ENCODE results near the gene CAMKK1. TPM values are rescaled to one million over a fixed set of nuclear protein-coding genes. Genes with fewer than 3 reads are reported as not detected.
A peak's percentile ranks its signal among the peaks of the same experiment; 100 is the strongest.

Gene CAMKK1
- total RNA-seq, 1 experiment from 2014 or later, result 6.2 TPM

GRCh38 chr17:3918372-3919122, 25.7 kb upstream of the CAMKK1 start:
- no peak for DNase-seq (ENCODE audit: low spot score)

GRCh38 chr17:3917391-3917931, 24.6 kb upstream of the CAMKK1 start:
- DNase-seq (ENCODE audit: low spot score), result no peak

DNA sequence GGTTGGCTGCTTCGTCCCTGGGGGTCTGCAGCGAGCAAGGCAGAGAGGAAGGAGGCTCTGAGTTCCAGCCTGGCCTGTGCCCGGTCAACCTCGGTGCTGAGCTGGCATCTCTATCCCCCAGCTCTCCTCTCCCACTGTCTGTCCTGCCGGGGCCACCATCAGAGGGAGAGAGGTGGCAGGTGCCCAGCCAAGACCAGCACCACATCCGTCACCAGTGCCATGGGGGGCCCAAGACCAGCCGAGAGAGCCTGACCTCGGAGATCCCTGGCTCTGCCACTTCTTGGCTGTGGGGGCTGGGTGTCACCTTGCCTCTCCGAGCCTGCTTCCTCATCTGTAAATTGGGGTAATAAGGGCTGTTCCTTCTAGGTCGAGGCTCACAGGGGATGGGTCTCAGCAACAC, 24.0 kb upstream of the CAMKK1 start:
- DNase-seq (ENCODE audit: low spot score), result no peak

DNA sequence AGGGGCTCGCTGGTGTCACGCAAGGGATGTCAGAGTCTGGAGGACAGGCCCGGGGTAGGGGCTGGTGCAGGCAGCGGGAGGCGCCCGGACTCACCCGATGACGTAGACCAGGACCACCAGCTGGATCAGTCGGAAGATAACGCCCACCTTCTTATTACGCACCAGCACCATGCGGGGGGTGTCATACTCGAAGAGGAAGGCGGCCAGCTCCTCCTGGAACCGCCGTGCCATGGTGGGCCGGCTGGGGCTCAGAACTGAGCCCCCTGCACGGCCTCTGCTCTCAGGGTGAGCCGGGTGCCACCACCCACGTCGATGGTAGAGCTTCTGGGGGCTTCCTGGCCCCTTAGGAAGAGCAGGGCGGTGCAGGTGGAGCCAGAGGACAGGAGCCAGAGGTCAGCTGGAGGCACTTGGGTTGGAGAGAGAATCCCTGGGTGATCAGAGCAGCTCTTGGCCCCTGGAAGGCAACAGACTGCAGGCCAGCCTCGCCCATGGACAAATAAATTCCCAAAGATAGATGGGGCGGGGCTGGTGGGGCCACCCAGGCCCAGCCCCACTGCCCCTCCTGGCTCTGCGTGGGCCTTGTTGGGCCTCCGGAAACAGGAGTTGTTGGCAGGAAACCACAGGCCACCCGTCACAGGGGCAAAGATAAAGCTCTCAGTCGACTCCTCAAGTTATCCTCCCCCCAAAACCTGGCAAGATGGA, 23.3 kb upstream of the CAMKK1 start, which contains the start of gene P2RX1:
Gene P2RX1, minus strand, starts transcription at position 471 of the 702 bp plus-strand sequence. Its CDS starts 240 bp downstream, at position 231.
- DNase-seq (ENCODE audit: low spot score), result no peak

DNA sequence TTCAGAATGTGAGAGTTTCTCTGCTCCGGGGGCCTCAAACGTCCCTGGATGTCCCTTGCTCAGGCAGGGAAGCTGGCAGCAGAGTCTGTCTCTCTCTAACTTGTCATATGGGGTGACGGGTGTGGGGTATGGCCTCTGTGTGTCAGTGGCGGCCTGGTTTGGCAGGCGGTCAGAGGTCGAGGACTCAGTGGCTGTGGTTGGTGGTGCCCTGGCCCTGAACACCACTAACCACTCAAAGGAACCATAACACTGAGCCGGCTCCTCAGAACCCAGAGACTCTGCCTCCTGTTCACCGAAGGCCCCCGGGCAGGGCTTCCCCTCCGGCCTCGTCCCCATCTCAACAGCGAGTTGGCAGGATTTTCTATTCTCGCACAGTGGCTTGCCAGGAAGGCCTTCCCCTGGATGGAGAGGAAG, 22.7 kb upstream of the CAMKK1 start:
- DNase-seq (ENCODE audit: low spot score), result no peak

DNA sequence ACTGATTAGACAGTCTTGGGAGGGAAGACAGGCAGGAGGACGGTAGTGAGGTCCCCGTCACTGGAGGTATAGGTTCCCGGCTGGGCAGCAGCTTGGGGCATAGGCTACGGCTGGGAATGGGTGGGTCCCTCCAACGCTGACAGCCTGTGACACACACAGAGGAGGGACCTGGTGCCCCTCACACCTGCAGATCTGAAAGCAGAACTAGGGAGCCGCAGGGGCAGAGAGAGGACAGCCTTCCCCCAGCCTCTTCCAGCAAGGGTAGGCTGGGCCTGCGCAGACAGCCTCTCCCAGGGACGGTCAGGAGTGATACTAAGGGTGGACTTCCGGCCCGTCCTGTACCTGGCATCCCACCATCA, 21.4 kb upstream of the CAMKK1 start:
- DNase-seq (ENCODE audit: low spot score), result no peak

GRCh38 chr17:3913531-3914311, 20.9 kb upstream of the CAMKK1 start:
- DNase-seq (ENCODE audit: low spot score), result peak; percentile 69

- no peak for DNase-seq (ENCODE audit: low spot score)
Measured at GRCh38 chr17:3912827-3913226, 20.0 kb upstream of the CAMKK1 start.

DNA sequence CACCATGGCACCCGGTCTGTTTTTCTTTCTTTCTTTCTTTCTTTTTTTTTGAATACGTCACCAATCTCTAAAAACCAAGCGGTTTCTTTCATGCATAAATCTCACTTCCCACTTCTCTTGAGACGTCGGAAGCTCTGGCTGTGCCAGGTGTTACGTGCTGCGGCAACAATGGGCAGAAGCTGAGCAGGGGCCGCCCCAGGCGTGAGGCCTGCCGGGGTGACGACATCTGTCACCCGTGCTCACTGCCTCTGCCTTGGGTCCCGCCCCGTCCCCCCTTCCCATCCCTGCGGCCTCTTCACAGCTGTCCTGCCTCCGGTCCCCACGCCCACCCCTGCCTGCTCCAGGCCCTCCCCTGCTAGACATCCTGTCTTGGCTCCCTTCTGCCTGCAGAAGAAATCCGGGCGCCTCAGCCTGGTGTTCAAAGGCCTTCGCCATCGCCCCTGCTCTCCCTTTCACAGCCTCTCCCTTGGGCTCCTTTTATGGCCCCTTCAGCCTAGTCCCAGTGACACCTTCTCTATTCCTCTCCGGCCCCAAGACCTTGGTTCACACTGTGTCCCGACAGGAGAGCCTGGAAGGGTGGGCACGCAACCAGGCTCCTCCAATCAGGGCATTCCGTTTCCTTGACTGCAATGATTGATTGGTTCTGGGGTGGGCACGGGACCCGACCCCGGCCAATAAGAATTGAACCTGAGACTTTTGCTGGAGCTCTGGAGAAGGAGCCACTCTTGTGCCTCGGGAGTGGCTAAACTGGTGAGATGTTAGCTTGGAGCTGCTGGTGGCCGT, 18.6 kb upstream of the CAMKK1 start:
- no peak for DNase-seq (ENCODE audit: low spot score)

- DNase-seq (ENCODE audit: low spot score), result no peak
Measured at GRCh38 chr17:3910420-3911270, 17.8 kb upstream of the CAMKK1 start.

DNA sequence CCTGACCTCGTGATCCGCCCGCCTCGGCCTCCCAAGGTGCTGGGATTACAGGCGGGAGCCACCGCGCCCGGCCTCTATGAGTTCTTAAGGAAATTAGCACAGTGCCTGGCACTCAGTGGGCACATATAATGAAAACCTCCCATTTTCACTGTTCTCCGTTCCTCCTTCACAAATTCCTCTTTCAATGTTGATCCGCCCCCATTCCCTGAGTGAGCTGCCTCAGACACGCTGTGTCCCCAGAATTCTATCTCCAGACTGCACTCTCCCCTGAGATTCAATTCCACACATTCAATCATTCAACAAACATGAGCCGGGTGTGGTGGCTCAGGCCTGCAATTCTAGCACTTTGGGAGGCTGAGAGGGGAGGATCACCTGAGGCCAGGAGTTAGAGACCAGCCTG, 16.4 kb upstream of the CAMKK1 start:
- DNase-seq (ENCODE audit: low spot score), result no peak

DNA sequence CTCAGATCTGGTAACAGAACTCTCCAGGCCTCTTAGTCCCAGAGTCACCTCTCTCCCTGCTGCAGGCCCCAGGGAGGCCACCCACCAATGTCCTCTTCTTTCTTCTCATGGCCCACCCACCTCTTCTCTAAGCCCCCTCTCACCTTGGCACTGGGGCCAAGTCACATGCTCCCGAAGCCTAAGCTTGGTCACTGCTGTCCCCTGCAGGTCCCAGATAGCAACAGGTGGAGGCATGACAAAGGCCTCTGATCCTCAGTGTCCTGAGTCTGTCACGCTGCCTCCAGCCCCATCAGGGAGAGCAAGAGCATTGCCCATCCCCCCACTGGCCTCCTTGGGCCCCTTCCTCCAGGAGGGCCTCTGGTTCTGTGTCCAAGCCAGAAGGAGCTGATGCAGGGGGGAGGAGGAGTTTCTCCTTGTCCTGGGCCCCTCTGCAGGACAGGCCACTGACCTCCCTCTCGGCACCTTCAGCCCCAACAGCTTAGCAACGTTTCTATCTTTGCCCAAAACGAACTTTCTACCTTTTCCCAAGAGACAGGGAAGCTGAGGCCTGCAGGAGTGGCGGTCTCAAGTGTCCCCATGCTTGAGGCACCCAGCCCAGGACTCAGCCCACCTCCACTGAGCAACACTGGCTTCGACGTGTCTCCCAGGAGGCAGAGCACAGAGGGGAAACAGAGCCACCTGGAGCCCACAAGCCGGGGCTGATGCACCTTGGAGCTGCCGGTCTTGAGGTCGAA, 14.8 kb upstream of the CAMKK1 start:
- DNase-seq (ENCODE audit: low spot score), result peak; percentile 24

GRCh38 chr17:3906881-3907280, 14.0 kb upstream of the CAMKK1 start:
- DNase-seq (ENCODE audit: low spot score), result no peak

DNA sequence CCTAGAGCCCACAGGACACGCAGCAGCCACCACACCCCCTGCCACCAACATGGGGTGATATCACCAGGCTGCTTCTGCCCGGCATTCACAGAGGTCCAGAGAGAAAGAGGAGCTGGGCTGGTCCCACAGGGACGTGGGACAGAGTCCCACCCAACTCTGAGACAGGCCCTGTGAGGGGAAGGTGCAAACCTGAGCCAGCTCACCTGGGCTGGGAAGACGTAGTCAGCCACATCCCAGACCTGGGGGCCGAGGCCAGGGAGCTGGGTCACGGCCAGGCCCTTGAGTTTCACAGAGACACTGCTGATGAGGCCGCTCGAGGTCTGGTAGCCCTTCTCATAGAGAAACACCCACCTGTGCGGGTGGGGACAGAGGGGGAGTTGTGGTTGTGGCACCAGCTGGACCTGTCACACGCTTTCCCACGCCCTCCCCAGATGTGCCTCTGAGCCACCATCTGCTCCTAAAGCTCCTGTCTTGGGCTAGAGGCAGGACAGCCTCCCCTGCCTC, 12.2 kb upstream of the CAMKK1 start:
- no peak for DNase-seq (ENCODE audit: low spot score)

DNA sequence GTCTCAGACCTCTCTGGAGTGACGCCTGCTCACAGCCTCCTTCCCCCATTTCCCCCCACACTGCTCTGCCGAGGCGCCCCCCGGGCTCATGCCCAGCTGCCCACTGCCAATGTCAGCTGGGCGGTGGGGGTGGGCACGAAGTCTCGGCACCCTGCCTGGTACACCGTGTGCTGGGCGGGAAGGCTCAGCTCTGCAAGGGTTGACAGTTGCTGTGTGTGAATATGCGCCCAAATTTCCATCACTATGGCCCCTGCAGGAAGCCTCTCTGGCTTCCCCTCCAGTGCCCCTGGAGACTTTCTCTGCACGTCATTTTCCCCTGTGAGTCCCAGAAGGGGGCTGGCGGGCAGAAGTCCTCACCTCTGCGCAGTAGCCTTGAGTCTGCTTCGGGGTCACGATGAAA, 11.6 kb upstream of the CAMKK1 start:
- no peak for DNase-seq (ENCODE audit: low spot score)

DNA sequence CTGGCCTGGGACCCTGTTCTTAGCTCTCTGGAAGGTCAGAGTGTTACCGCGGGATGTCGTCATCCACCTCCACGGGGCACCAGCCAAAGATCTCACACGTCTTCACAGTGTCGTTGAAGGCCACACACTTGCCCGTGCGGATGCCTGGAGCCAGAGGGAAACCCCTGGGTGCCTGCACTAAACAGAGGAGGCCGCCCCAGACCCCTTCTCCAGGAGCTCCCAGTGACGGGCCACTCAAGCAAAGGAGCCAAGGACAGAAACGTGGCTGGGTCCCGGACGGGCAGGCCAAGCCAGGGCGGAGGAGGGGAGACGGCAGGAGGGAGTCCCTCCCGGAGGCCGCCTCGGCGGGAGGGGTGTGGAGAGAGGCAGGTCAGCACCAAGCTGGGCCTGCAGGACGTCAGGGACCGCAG, 11.0 kb upstream of the CAMKK1 start:
- no peak for DNase-seq (ENCODE audit: low spot score)

GRCh38 chr17:3903051-3903825, 10.4 kb upstream of the CAMKK1 start:
- DNase-seq (ENCODE audit: low spot score), result no peak

DNA sequence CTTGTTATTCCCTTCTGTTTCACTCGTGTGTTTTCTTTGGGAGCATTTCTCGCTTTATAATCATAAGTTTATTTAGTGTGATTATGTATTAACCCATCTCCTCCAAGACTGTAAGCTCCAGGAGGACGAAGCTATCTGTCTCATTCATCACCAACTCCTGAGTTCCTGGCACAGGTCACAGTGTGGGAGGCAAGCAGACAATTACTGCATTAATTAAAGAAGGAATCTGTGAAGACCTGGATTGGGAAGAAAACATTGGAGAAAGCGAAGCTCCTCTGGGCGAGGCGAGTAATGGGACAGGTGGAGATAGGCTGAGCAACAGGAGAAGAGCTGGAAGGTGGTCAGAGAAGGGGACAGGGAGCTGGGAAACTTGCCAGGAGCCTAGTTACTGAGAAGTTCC, 7.8 kb upstream of the CAMKK1 start:
- DNase-seq (ENCODE audit: low spot score), result no peak

GRCh38 chr17:3897731-3898130, 4.9 kb upstream of the CAMKK1 start:
- DNase-seq (ENCODE audit: low spot score), result no peak

Measured in HT-29 (cell line).